GM18505 (cell line): ENCODE measurements around the gene TOMM40.

Experiments used
- ATAC-seq: cut with Tn5 transposase; IDR thresholded peaks from one replicate; pipeline ENCODE4 v1.9.1; 2021; ENCODE audit not compliant: unreplicated experiment
- POLR2A ChIP-seq: IDR thresholded peaks from 4 replicates; pipeline ENCODE4 v1.6.1; 2011; ENCODE audit warnings: borderline replicate concordance; ENCODE audit not compliant: insufficient read depth, insufficient read length; ENCODE audit errors: extremely low read depth

The TOMM40 gene

DNA sequence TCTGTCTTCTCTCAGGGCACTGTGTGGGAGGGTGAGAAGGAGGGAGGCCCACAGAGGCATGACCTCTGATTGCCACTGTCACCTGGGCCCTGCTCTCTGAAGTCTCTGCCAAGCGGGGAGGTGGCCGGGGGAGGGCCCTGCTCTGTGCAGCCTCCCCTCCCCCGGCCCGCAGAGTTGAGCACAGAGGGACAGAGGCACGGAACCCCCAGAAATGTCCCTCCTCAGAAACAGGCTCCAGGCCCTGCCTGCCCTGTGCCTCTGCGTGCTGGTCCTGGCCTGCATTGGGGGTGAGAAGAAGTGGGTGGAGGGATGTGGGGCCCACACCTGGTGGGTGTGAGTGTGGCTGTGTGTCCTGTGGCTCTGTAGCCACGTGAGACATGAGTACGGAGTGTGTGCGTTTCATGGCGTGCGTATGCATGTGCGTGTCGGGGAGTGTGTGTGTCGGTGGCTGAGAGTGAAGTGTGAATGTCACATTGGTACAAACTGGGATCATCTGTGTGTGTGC lies 51.1 kb downstream of the TOMM40 start, which contains the start of gene APOC4:
Gene APOC4 (plus strand): TSS at position 171 of the 505 bp plus-strand sequence. CDS start 41 bp downstream, at position 212.
- ATAC-seq: no peak
- no peak for TF ChIP-seq POLR2A

GRCh38 chr19:44943801-44944249 lies 52.8 kb downstream of the TOMM40 start:
- no peak for ATAC-seq

GRCh38 chr19:44947041-44947581 lies 56.1 kb downstream of the TOMM40 start:
- no peak for ATAC-seq
- TF ChIP-seq POLR2A: no peak

More at GRCh38 chr19:44943801-44944249, 52.8 kb downstream of the TOMM40 start:
- peak; percentile 32 for TF ChIP-seq POLR2A

- no peak for ATAC-seq
- TF ChIP-seq POLR2A: no peak
These were observed 57.2 kb downstream of the TOMM40 start for GRCh38 chr19:44948237-44948636.

GRCh38 chr19:44948763-44949374 lies 57.8 kb downstream of the TOMM40 start:
- TF ChIP-seq POLR2A: no peak
- no peak for ATAC-seq

GRCh38 chr19:44949550-44949949 lies 58.5 kb downstream of the TOMM40 start:
- no peak for TF ChIP-seq POLR2A
- no peak for ATAC-seq

DNA sequence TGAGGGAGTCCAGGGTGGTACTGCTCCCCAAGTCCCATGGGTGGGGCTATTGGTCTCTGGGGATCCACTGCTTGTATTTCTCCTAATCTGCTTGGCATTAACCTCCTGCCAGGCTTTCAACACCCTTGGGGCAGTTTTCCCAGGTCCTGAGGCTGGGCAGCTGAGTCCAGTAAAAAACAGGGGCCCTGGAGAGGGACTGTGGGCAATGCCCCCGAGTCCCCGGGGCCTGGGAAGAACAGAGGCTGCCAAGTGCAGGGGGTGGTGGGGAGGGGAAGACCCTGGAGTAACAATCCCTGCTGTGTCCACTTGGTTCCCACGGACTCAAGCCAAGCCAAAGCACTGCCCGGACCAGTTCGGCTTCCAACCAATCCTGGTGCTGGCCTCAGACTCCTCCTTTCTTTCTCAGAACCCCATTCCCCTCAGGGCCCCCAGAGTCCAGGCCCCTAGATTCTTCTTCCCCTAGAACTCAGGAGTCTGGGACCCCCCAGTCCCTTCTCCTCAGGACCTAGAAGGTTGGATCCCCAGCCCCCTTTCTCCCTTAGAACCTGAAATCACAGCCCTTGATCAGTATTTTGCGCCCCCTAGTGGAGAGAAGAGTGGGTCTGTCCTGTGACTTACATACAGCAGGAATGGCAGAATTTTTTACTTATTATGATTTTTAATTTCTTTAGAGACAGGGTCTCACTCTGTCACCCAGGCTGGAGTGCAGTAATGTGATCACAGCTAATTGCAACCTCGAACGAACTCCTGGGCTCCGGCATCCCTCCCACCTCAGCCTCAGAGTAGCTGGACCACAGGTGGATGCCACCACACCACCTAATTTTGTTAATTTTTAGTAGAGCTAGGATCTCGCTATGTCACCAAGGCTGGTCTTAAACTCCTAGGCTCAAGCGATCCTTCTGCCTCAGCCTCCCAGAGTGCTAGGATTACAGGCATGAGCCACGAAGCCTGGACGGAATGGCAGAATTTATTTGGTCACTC lies 60.4 kb downstream of the TOMM40 start:
- no peak for TF ChIP-seq POLR2A

More for the DNA sequence above, 60.4 kb downstream of the TOMM40 start:
- no peak for ATAC-seq
